Measurements from ENCODE around the gene PTPRG.

The PTPRG gene

GRCh38 chr3:62044874-62045411, 483.6 kb downstream of the PTPRG start:
- H3K27ac ChIP-seq (ENCODE audit: low read depth, low read length): no peak overlapping the region
- H3K4me1 ChIP-seq (ENCODE audit: control insufficient read depth, low read length): no peaks in the 10 kb centered on the region
- H3K79me2 ChIP-seq (ENCODE audit: control insufficient read depth, low read length): no peaks in the 10 kb centered on the region
- H3F3A ChIP-seq (ENCODE audit: control insufficient read depth, insufficient read depth): no peaks in the 10 kb centered on the region
- H3K4me3 ChIP-seq (ENCODE audit: low read length): no peak overlapping the region
- H3K9me3 ChIP-seq (ENCODE audit: control insufficient read depth, insufficient read depth, low read length): no peaks in the 10 kb centered on the region
- H3K4me2 ChIP-seq (ENCODE audit: low read length): no peak overlapping the region
- 0 out of 2 replicates have a peak, but pooled peaks cover 6% of the 10 kb centered on the region for H3K27me3 ChIP-seq (ENCODE audit: control insufficient read depth, low read length)
- no peaks in the 10 kb centered on the region for H3K36me3 ChIP-seq (ENCODE audit: control insufficient read depth, low read length)
- H4K20me1 ChIP-seq (ENCODE audit: control insufficient read depth, insufficient read depth, low read depth, low read length): no peaks in the 10 kb centered on the region
- TF ChIP-seq CTCF (IDR thresholded peaks at IDR 0.05; ENCODE audit: low read depth, low read length, poor library complexity, severe bottlenecking) (no peak), EZH2phosphoT487 (IDR thresholded peaks at IDR 0.05; ENCODE audit: borderline replicate concordance, low read length) (no peak)
- no peaks in the 10 kb centered on the region for H3K9me2 ChIP-seq (replicated peaks; ENCODE audit: control insufficient read depth, low read length)

GRCh38 chr3:62046326-62046725, 485.0 kb downstream of the PTPRG start:
- H3K4me1 ChIP-seq (ENCODE audit: control insufficient read depth, low read length): no peaks in the 10 kb centered on the region
- H3K36me3 ChIP-seq (ENCODE audit: control insufficient read depth, low read length): no peaks in the 10 kb centered on the region
- H3K27ac ChIP-seq (ENCODE audit: low read depth, low read length): no peak overlapping the region
- H3K27me3 ChIP-seq (ENCODE audit: control insufficient read depth, low read length): peaks cover 6% of the 10 kb centered on the region; the same call in 1 of the 2 replicates
- H3K4me3 ChIP-seq (ENCODE audit: low read length): no peak overlapping the region
- H3K9me2 ChIP-seq (replicated peaks; ENCODE audit: control insufficient read depth, low read length): no peaks in the 10 kb centered on the region
- no peaks in the 10 kb centered on the region for H3K79me2 ChIP-seq (ENCODE audit: control insufficient read depth, low read length)
- no peak for TF ChIP-seq EZH2phosphoT487 (IDR thresholded peaks at IDR 0.05; ENCODE audit: borderline replicate concordance, low read length)
- no peak for TF ChIP-seq CTCF (IDR thresholded peaks at IDR 0.05; ENCODE audit: low read depth, low read length, poor library complexity, severe bottlenecking)
- H3F3A ChIP-seq (ENCODE audit: control insufficient read depth, insufficient read depth): no peaks in the 10 kb centered on the region
- no peak overlapping the region for H3K4me2 ChIP-seq (ENCODE audit: low read length)
- H3K9me3 ChIP-seq (ENCODE audit: control insufficient read depth, insufficient read depth, low read length): no peaks in the 10 kb centered on the region
- H4K20me1 ChIP-seq (ENCODE audit: control insufficient read depth, insufficient read depth, low read depth, low read length): no peaks in the 10 kb centered on the region

- no peaks in the 10 kb centered on the region for H3K4me1 ChIP-seq (ENCODE audit: control insufficient read depth, low read length)
- H3K36me3 ChIP-seq (ENCODE audit: control insufficient read depth, low read length): no peaks in the 10 kb centered on the region
- no peaks in the 10 kb centered on the region for H3K79me2 ChIP-seq (ENCODE audit: control insufficient read depth, low read length)
- no peaks in the 10 kb centered on the region for H3K9me2 ChIP-seq (replicated peaks; ENCODE audit: control insufficient read depth, low read length)
- no peak overlapping the region for H3K4me3 ChIP-seq (ENCODE audit: low read length)
- peaks cover 6% of the 10 kb centered on the region; the same call in 1 of the 2 replicates for H3K27me3 ChIP-seq (ENCODE audit: control insufficient read depth, low read length)
- H4K20me1 ChIP-seq (ENCODE audit: control insufficient read depth, insufficient read depth, low read depth, low read length): no peaks in the 10 kb centered on the region
- no peak overlapping the region for H3K4me2 ChIP-seq (ENCODE audit: low read length)
- TF ChIP-seq CTCF (IDR thresholded peaks at IDR 0.05; ENCODE audit: low read depth, low read length, poor library complexity, severe bottlenecking): no peak
- no peak for TF ChIP-seq EZH2phosphoT487 (IDR thresholded peaks at IDR 0.05; ENCODE audit: borderline replicate concordance, low read length)
- H3K27ac ChIP-seq (ENCODE audit: low read depth, low read length): no peak overlapping the region
- no peaks in the 10 kb centered on the region for H3F3A ChIP-seq (ENCODE audit: control insufficient read depth, insufficient read depth)
- H3K9me3 ChIP-seq (ENCODE audit: control insufficient read depth, insufficient read depth, low read length): no peaks in the 10 kb centered on the region
Measured at GRCh38 chr3:62048577-62048976, 487.2 kb downstream of the PTPRG start.

Data from DOHH2 (cell line).